ENCODE measurements around the gene MESD. TPM values are rescaled to one million over a fixed set of nuclear protein-coding genes. Genes with fewer than 3 reads are reported as not detected.
"Not testable (repeated sequence)": the region's sequence is repeated elsewhere in the genome, so short reads cannot be mapped to it uniquely, and the experiment has no call there.

Gene MESD
- total RNA-seq, 1 donor from 2014 or later: 38.8 TPM

- intact Hi-C loops (cut with micrococcal nuclease): no loop called here
Measured at GRCh38 chr15:80967991-80968510, 21.6 kb downstream of the MESD start.

DNA sequence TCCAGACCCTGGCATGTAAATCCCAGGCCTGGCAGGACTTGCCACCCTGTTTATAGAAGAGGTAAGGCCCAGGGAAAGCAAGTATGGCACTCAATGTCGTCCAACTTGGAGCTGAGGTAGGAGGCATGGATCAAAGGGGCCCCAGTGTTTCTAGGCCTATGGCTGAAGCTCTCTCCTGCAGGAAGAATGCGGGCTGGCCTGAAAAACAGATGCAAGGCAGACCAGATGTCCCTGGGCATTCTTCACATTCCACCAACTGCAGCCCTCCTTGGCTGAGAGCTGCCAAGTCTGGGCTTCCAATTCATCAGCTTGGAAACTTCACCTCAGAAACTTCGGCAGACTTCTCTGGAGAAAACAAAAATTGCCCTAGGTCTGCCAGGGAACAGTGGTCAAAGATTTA lies 22.2 kb downstream of the MESD start:
- intact Hi-C loops (cut with micrococcal nuclease): no loop called here

DNA sequence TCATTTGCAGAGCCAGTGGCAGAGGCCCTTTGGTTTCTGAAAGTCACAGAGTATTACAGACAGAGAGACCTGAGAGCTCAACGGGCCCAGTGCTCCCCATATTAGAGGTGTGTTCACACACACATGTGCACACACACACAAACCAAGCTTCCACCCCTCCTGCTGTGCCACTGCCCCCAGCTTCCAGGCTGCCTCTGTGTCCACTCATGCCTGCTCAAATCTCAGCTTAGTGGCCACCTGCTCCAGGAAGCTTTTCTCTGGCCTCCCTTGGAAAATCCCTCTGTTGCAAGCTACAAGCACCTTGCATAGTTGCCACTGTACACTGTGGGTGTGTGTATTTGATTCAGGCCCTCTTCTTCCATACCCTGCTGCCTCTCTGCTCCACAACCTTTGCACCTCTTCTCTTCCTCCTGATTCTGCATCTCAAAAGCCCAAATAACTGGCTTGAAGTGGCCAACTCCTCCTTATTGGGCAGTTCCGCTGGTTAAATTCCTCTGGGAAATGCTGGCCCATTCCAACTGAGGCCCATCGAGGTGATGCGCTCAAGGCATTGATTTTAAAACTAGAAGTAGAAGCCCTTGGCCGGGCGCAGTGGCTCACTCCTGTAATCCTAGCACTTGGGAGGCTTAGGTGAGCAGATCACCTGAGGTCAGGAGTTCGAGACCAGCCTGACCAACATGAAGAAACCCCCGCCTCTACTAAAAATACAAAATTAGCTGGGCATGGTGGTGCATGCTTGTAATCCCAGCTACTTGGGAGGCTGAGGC lies 23.0 kb downstream of the MESD start:
- intact Hi-C loops (cut with micrococcal nuclease): no loop called here

DNA sequence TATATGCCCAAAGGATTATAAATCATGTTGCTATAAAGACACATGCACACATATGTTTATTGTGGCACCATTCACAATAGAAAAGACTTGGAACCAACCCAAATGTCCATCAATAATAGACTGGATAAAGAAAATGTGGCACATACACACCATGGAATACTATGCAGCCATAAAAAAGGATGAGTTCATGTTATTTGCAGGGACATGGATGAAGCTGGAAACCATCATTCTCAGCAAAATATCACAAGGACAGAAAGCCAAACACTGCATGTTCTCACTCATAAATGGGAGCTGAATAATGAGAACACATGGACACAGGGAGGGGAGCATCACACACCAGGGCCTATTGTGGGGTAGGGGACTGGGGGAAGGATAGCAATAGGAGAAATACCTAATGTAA lies 24.2 kb downstream of the MESD start:
- intact Hi-C loops (cut with micrococcal nuclease): not testable (repeated sequence)

GRCh38 chr15:80958818-80959495 lies 30.7 kb downstream of the MESD start:
- intact Hi-C loops (cut with micrococcal nuclease): no loop called here

- intact Hi-C loops (cut with micrococcal nuclease): no loop called here
Measured at GRCh38 chr15:80957976-80958375, 31.6 kb downstream of the MESD start.

DNA sequence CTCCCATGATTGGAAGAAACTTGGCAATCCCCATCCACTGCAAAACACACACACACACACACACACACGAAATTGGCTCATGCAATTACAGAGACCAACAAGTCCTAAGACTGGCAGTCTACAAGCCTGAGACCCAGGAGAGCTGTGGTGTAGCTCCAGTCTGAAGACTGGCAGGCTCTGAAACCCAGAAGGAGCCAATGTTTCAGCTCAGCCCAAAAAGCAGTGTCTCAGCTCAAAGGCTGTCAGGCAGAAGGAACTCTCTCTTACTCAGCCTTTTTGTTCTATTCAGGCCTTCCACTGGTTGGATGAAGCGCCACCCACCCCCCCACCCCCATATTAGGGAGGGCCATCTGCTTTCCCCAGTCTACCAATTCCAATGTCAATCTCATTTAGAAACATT lies 32.1 kb downstream of the MESD start:
- intact Hi-C loops (cut with micrococcal nuclease): no loop called here

GRCh38 chr15:80955571-80956452 lies 33.8 kb downstream of the MESD start:
- intact Hi-C loops (cut with micrococcal nuclease): not testable (repeated sequence)

DNA sequence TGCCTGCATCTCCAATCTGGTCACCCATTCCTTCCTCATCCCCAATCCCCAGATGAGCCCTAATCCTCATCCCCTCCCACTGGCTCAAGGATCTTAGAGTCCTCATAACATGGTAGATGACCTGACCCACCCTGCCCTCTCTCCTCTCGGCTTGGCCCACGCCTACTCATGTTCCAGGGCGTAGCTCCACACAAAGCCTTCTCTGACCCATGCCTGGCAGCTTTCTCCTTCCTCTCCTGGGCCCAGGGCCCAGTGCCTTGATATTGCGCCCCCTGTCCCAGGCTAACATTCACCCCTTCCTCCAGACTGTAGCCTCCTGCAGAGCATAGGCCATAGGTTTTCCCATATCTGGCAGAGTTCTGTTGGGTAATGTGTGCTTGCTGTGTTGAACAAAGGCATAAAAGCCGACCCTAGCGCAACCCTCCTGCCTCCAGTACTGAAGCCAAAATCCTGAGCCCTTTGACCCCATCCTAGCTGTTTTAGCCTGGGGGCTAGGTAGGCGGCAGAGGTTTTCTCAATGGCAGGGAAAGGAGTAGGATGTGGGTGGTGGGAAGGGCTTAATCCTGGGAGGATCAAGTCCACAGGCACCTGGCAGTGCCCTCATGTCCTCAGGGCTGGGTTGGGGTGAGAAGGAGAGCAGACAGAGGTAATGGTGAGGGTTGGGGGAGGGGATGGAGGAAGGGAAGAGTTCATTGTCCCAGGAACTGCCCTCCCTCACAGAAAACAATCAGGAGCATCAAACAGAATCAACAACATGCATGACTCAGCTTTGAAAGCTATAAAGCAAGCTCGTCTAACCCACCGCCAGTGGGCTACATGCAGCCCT lies 35.5 kb downstream of the MESD start:
- intact Hi-C loops (cut with micrococcal nuclease): no loop called here

GRCh38 chr15:80953001-80953952 lies 36.3 kb downstream of the MESD start:
- intact Hi-C loops (cut with micrococcal nuclease): no loop called here

- intact Hi-C loops (cut with micrococcal nuclease): no loop called here
Measured at GRCh38 chr15:80951941-80952340, 37.7 kb downstream of the MESD start.

DNA sequence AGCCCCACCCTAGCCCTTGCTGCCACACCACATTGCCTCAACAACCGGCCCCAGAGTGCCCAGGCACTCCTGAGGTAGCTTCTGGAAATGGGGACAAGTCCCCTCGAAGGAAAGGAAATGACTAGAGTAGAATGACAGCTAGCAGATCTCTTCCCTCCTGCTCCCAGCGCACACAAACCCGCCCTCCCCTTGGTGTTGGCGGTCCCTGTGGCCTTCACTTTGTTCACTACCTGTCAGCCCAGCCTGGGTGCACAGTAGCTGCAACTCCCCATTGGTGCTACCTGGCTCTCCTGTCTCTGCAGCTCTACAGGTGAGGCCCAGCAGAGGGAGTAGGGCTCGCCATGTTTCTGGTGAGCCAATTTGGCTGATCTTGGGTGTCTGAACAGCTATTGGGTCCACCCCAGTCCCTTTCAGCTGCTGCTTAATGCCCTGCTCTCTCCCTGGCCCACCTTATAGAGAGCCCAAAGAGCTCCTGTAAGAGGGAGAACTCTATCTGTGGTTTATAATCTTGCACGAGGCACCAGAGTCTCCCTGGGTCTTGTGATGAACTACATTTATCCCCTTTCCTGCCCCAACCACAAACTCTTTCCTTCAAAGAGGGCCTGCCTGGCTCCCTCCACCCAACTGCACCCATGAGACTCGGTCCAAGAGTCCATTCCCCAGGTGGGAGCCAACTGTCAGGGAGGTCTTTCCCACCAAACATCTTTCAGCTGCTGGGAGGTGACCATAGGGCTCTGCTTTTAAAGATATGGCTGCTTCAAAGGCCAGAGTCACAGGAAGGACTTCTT lies 39.1 kb downstream of the MESD start:
- intact Hi-C loops (cut with micrococcal nuclease): no loop called here

- intact Hi-C loops (cut with micrococcal nuclease): no loop called here
Measured at GRCh38 chr15:80949756-80950155, 39.9 kb downstream of the MESD start.

- intact Hi-C loops (cut with micrococcal nuclease): no loop called here
Measured at GRCh38 chr15:80948651-80949292, 40.8 kb downstream of the MESD start.

GRCh38 chr15:80946576-80946975 lies 43.0 kb downstream of the MESD start:
- intact Hi-C loops (cut with micrococcal nuclease): no loop called here

DNA sequence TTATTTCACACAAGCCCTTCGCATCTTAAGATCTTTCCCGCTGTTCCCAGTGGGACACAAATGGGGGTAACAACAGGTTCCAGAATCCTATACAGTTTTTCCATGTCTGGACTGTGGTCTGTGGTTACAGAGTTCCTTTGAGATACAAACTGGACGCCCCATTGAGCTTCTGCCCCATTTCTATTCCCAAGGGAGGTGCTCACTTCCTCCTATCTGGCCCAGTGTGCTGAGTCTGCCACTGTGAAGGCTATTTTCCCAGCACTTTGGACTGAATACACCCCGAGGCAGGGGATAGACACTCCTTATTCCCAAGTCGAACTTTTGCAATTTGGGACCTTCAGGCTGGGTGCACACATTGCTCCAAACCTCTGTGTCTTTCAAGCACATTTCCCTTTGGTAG lies 44.0 kb downstream of the MESD start:
- intact Hi-C loops (cut with micrococcal nuclease): no loop called here

GRCh38 chr15:80944818-80945217 lies 44.8 kb downstream of the MESD start:
- intact Hi-C loops (cut with micrococcal nuclease): no loop called here
